SH-SY5Y (cell line): ENCODE measurements around the gene COG7.

Experiments used
- GATA2 ChIP-seq: IDR thresholded peaks from 2 replicates; pipeline ENCODE4 v1.6.1; 2011; ENCODE audit warnings: mild to moderate bottlenecking, low read depth, low read length
- GATA3 ChIP-seq: IDR thresholded peaks from 2 replicates; pipeline ENCODE4 v1.6.1; 2011; ENCODE audit warnings: low read depth, mild to moderate bottlenecking, low read length, moderate library complexity

DNA sequence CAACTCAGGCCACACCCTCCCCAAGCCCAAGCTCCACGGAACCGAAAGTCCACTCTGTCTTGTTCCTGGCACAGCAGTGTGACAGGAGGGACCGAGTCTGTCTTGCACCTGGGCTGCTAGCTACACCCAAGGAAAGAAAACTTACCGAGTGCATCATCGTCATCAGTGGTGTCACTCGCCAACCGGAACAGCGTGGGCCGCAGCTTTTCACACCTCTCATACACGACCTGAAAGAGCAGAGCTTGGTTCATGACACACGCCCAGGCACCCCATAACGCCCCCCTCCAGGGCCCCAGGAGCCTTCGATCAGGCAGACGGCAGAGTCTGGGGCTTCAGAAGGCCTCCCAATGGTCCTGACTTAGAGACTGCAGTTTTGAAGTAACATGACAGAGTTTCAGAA lies 29.8 kb upstream of the COG7 start:
- TF ChIP-seq GATA2 (no peak), GATA3 (no peak)
